SH-SY5Y (cell line): ENCODE data around the gene PRM1.

ENCODE experiments used
- GATA2 ChIP-seq: IDR thresholded peaks from 2 replicates; pipeline ENCODE4 v1.6.1; 2011; ENCODE audit warnings: mild to moderate bottlenecking, low read depth, low read length
- GATA3 ChIP-seq: IDR thresholded peaks from 2 replicates; pipeline ENCODE4 v1.6.1; 2011; ENCODE audit warnings: low read depth, mild to moderate bottlenecking, low read length, moderate library complexity

DNA sequence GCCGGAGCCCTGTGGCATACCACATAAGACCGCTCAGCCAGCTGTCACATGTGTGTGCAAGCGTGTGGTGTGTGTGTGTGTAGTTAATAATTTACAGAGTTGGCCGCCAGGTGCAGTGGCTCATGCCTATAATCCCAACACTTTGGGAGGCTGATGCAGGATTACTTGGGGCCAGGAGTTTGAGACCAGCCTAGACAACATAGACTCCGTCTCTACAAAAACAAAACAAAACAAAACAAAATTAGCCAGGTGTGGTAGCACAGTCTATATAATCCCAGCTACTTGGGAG is 45.5 kb downstream of the PRM1 start:
- no peak for TF ChIP-seq GATA2
- no peak for TF ChIP-seq GATA3
